Measurements from ENCODE around the gene DBH.

Gene DBH

DNA sequence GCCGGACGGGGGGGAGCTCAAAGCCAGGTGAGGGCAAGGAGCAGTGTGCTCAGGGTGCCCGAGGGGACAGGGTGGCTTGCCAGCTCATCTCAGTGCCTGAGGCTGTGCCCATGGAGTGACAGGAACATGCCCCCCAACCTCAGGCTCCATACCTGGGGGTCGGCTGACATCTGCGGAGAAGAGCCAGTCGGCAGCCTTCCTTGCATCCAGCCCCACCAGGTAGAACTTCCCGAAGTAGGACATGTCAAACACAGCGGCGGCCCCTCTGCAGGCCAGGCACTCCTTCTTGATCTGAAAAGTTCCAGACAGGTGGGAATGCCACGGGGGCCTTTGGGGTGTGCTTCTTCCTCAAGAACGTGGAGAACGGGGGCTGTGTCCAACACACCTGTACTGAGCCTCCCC, 59.9 kb downstream of the DBH start:
- H3K27me3 ChIP-seq (ENCODE audit: control insufficient read depth in 2 of 2, insufficient read depth in 2 of 2, low read length in 2 of 2): no peaks in the 10 kb centered on the region
- no peaks in the 10 kb centered on the region for H3K9me3 ChIP-seq (ENCODE audit: control insufficient read depth in 2 of 2, low read length in 2 of 2)
- H3K27ac ChIP-seq (ENCODE audit: low read depth in 2 of 2, low read length in 2 of 2): no peak overlapping the region
- H3K36me3 ChIP-seq (ENCODE audit: control insufficient read depth in 2 of 2, insufficient read depth in 2 of 2, low read length in 2 of 2): no peaks in the 10 kb centered on the region
- H3K9ac ChIP-seq (ENCODE audit: low read depth in 1 of 2, low read length in 2 of 2): no peak overlapping the region
- no peaks in the 10 kb centered on the region for H3K4me1 ChIP-seq (ENCODE audit: control insufficient read depth in 2 of 2, insufficient read depth in 2 of 2, low read length in 2 of 2)
- H3K4me3 ChIP-seq (ENCODE audit: low read length in 2 of 2): no peak overlapping the region

DNA sequence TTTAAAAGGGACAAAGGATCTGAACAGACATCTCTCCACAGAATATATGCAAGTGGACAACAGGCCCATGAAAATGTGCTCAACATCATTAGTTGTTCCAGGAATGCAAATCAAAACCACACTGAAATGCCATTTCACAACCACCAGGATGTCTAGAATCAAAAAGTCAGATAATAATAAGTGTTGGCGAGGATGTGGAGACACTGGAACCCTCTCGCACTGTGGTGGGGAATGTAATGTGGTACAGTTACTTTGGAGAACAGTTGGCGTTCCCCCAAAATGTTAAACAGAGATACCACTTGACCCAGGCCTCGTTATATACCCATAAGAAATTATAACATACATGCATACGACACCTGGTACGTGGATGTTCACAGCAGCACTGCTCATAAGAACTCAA, 63.4 kb downstream of the DBH start:
- no peaks in the 10 kb centered on the region for H3K9me3 ChIP-seq (ENCODE audit: control insufficient read depth in 2 of 2, low read length in 2 of 2)
- H3K4me1 ChIP-seq (ENCODE audit: control insufficient read depth in 2 of 2, insufficient read depth in 2 of 2, low read length in 2 of 2): peaks cover 3% of the 10 kb centered on the region in 2 donors
- no peak overlapping the region for H3K9ac ChIP-seq (ENCODE audit: low read depth in 1 of 2, low read length in 2 of 2)
- H3K36me3 ChIP-seq (ENCODE audit: control insufficient read depth in 2 of 2, insufficient read depth in 2 of 2, low read length in 2 of 2): no peaks in the 10 kb centered on the region
- peaks cover 3 to 9% of the 10 kb centered on the region in 2 donors for H3K27me3 ChIP-seq (ENCODE audit: control insufficient read depth in 2 of 2, insufficient read depth in 2 of 2, low read length in 2 of 2)
- no peak overlapping the region for H3K4me3 ChIP-seq (ENCODE audit: low read length in 2 of 2)
- H3K27ac ChIP-seq (ENCODE audit: low read depth in 2 of 2, low read length in 2 of 2): no peak overlapping the region

DNA sequence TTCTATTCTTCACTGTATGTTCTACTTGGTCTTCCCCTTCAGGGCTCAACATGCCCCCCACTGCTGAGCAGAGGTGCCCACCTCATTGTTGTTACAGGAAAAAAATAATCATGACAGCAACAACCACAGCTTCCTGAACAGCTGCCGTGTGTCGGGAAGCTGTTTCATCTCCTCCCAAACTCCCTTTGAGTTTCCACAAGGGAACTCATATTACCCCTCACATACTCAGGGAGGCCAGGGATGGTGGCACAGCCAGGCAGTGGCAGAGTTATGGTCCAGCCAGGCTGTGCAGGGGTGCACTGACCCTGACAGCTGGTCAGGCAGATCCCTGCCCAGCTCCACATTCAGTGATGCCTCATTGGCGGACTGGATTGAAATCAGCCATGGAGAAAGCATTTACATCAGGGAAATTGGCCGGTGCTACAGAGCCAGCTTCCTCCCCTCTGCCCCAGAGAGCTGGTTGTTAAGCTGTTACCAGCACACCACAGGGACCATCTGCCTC, 64.7 kb downstream of the DBH start:
- Histone ChIP-seq H3K27me3 (ENCODE audit: control insufficient read depth in 2 of 2, insufficient read depth in 2 of 2, low read length in 2 of 2) (peaks cover 3 to 9% of the 10 kb centered on the region in 2 donors), H3K9ac (ENCODE audit: low read depth in 1 of 2, low read length in 2 of 2) (peak overlapping the region in 1 of 2 donors; percentile 24), H3K27ac (ENCODE audit: low read depth in 2 of 2, low read length in 2 of 2) (peak overlapping the region in 1 of 2 donors; percentile 38), H3K36me3 (ENCODE audit: control insufficient read depth in 2 of 2, insufficient read depth in 2 of 2, low read length in 2 of 2) (no peaks in the 10 kb centered on the region), H3K4me1 (ENCODE audit: control insufficient read depth in 2 of 2, insufficient read depth in 2 of 2, low read length in 2 of 2) (peaks cover 3% of the 10 kb centered on the region in 2 donors), H3K4me3 (ENCODE audit: low read length in 2 of 2) (no peak overlapping the region), H3K9me3 (ENCODE audit: control insufficient read depth in 2 of 2, low read length in 2 of 2) (no peaks in the 10 kb centered on the region)

DNA sequence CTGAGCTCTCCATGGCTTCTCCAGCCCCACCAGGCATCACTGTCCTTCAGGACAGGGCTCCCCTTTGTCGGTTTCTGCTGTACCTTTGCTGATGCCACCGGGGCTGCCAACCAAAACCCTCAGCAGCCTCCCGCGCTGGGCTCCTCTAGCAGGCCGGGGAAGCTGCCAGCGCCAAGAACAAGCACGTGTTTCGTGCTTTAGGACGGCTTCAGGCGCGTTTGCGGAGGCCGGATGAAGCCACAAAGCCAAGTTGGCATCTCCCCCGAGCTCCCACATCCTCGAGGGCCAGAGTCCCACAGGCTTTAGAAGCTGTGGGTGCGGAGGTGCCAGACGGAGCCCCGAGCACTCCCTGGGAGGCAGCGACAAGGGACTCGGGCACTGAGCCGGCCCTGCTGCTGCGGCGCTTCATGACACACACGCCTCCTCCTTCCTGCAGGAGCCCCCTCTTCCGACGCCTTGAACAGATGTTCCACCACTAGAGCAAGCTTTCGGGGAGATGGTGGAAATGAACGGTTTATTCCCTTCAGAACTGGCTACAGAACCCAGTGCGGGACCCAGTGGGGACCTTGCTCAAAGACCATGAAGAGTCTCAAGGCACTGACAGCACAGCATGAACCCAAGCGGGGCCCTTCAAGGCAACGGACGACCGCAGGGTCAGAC, 65.3 kb downstream of the DBH start:
- Histone ChIP-seq H3K9me3 (ENCODE audit: control insufficient read depth in 2 of 2, low read length in 2 of 2) (no peaks in the 10 kb centered on the region), H3K9ac (ENCODE audit: low read depth in 1 of 2, low read length in 2 of 2) (peak overlapping the region; percentile 17 to 24), H3K4me3 (ENCODE audit: low read length in 2 of 2) (peak overlapping the region in 1 of 2 donors; percentile 3), H3K36me3 (ENCODE audit: control insufficient read depth in 2 of 2, insufficient read depth in 2 of 2, low read length in 2 of 2) (no peaks in the 10 kb centered on the region), H3K27ac (ENCODE audit: low read depth in 2 of 2, low read length in 2 of 2) (peak overlapping the region in 1 of 2 donors; percentile 38), H3K27me3 (ENCODE audit: control insufficient read depth in 2 of 2, insufficient read depth in 2 of 2, low read length in 2 of 2) (peaks cover 3 to 9% of the 10 kb centered on the region in 2 donors), H3K4me1 (ENCODE audit: control insufficient read depth in 2 of 2, insufficient read depth in 2 of 2, low read length in 2 of 2) (peaks cover 3% of the 10 kb centered on the region in 2 donors)

DNA sequence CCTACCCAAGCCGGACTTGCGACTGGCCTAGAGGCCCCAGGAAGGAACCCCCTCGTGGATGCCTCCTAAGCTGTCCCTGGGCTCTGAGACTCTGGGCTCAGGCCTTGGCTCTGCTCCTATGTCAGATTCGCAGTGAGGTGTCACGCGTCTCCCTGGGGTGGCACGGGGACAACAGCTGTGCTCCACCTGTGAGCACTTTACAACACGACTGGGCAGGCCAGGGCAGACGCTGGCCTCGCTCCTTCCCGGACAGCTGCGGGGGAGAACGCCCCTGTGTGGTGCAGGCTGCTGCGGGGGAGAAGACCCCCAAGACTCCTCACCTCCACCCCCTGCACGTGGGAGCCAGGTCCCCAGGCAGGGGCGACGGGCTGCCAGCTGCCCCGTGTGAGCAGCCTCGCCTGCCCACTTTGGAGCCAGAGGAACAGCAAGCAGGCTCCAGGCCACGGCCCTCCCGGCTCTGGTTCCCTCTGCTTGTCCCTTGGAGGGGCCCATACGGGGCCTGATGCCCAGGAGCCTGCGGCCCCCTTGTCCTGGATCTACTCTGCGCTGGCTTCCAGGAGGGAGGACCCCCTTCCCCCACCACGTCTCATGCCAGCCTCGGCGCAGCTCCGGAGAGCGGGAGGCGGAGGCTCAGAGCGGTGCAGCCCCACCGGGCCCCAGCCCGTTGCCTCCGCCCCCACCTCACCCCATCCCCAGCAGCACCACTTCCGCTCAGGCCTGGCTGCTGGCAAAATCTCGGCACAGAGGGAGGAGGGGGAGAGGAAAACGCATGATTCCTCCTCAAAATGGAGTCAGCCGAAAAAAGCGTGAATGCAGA, 66.0 kb downstream of the DBH start:
- peak overlapping the region in 1 of 2 donors; percentile 58 for H3K27ac ChIP-seq (ENCODE audit: low read depth in 2 of 2, low read length in 2 of 2)
- peak overlapping the region; percentile 14 to 59 for H3K9ac ChIP-seq (ENCODE audit: low read depth in 1 of 2, low read length in 2 of 2)
- H3K36me3 ChIP-seq (ENCODE audit: control insufficient read depth in 2 of 2, insufficient read depth in 2 of 2, low read length in 2 of 2): no peaks in the 10 kb centered on the region
- H3K9me3 ChIP-seq (ENCODE audit: control insufficient read depth in 2 of 2, low read length in 2 of 2): no peaks in the 10 kb centered on the region
- H3K4me3 ChIP-seq (ENCODE audit: low read length in 2 of 2): peak overlapping the region; percentile 41 to 43
- peaks cover 3% of the 10 kb centered on the region in 2 donors for H3K4me1 ChIP-seq (ENCODE audit: control insufficient read depth in 2 of 2, insufficient read depth in 2 of 2, low read length in 2 of 2)
- peaks cover 3 to 9% of the 10 kb centered on the region in 2 donors for H3K27me3 ChIP-seq (ENCODE audit: control insufficient read depth in 2 of 2, insufficient read depth in 2 of 2, low read length in 2 of 2)

DNA sequence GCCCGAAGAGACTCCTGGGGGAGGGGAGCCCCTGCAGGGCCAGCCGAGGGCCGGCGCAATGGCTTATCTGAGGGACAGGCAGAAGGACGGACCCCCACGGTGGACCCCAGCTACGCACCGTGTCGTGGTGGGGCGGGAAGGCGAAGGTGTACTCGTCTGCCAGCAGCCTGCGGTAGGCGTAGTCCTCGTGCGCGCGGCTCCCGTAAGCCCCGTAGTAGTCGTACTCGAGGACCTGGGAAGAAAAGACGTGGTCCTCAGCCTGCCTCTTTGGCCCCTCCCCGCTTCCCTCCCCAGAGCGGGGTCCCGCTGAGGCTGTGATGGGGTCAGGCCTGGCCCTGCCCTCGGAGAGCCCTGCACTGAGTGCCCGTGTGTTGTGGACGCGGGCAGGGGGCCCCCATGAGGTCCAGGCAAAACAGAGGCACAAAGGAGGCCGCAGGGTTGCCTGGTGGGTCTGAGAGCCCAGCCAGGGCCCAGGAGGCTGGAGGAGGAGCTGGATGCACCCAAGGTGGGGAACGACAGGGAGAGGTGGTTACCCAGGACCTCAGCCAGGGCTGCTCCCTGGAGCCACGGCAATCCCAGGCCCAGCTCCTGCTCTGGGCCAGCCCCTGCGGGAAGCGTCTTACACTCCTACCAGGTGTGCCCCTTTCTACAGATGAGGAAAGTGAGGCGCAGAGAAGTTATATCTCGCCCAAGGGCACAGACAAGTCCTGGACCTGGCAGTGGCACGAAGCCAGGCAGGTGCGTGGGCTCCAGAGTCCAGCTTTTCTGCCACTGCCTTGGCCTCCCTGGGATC, 66.8 kb downstream of the DBH start:
- Histone ChIP-seq H3K4me3 (ENCODE audit: low read length in 2 of 2) (peak overlapping the region; percentile 41 to 43), H3K27ac (ENCODE audit: low read depth in 2 of 2, low read length in 2 of 2) (peak overlapping the region in 1 of 2 donors; percentile 58), H3K36me3 (ENCODE audit: control insufficient read depth in 2 of 2, insufficient read depth in 2 of 2, low read length in 2 of 2) (no peaks in the 10 kb centered on the region), H3K4me1 (ENCODE audit: control insufficient read depth in 2 of 2, insufficient read depth in 2 of 2, low read length in 2 of 2) (peaks cover 3% of the 10 kb centered on the region in 2 donors), H3K9ac (ENCODE audit: low read depth in 1 of 2, low read length in 2 of 2) (peak overlapping the region; percentile 14 to 59), H3K27me3 (ENCODE audit: control insufficient read depth in 2 of 2, insufficient read depth in 2 of 2, low read length in 2 of 2) (peaks cover 3 to 9% of the 10 kb centered on the region in 2 donors), H3K9me3 (ENCODE audit: control insufficient read depth in 2 of 2, low read length in 2 of 2) (no peaks in the 10 kb centered on the region)

DNA sequence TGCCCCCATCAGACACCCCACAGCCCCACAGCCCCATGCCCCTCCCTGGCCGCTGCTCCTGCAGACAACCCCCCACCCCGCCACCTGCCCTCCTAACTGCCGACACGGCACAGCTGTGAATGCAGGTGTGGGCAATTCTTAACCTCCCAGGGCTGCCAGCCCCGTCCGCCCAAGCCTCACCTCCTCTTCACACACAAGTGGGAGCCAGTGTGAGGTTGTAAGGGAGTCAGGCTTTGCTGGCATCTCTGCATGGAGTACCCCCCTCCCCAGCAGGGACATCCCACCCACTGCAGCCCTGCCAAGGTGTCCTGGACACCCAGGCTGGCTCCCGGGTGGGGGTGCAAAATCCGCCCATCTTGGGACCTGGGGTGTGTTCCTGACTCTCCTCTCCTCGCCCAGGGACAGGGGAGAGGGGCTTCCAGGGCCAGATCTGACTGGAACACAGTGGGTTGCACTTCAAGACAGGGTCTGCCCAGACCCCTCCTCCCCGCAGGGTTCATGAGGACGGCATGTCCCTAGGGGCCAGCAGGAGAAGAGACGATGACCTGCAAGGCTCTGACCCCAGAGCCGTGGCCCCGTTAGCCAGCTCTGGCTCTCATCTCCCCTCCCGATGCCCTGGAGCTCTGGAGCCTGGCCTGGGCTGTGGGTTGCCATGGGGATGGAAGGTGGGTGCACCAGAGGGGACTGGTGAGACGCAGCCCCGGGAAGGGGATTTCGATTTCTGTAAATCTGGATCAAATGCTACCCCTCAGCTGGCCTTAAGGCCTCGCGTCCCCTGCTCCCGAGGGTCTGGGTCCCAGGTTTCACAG, 67.6 kb downstream of the DBH start:
- H3K4me3 ChIP-seq (ENCODE audit: low read length in 2 of 2): no peak overlapping the region
- H3K9me3 ChIP-seq (ENCODE audit: control insufficient read depth in 2 of 2, low read length in 2 of 2): no peaks in the 10 kb centered on the region
- peaks cover 3 to 9% of the 10 kb centered on the region in 2 donors for H3K27me3 ChIP-seq (ENCODE audit: control insufficient read depth in 2 of 2, insufficient read depth in 2 of 2, low read length in 2 of 2)
- no peak overlapping the region for H3K27ac ChIP-seq (ENCODE audit: low read depth in 2 of 2, low read length in 2 of 2)
- peaks cover 3% of the 10 kb centered on the region in 2 donors for H3K4me1 ChIP-seq (ENCODE audit: control insufficient read depth in 2 of 2, insufficient read depth in 2 of 2, low read length in 2 of 2)
- H3K36me3 ChIP-seq (ENCODE audit: control insufficient read depth in 2 of 2, insufficient read depth in 2 of 2, low read length in 2 of 2): no peaks in the 10 kb centered on the region
- H3K9ac ChIP-seq (ENCODE audit: low read depth in 1 of 2, low read length in 2 of 2): no peak overlapping the region

DNA sequence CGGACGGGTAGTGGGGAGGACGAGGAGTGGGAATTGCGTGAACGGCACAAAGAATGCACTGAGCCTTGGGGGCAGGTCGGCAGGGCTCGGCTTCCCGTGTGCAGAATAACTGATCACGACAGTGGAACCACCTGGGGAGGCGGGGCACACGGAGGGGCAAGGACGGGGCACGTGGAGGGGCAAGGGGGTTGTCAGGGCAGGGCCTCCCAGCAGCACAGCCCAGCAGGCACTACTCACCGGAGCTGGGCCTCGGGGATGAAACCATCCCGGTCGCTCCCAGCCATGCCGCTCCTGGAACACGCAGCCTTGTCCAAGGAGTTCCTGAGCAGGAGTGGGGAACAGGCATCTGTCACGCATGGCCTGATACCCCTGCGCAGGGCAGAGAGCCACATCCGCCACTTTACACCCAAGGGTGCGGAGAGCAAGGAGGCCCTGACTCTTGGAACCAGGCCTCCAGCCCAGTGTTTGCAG, 68.6 kb downstream of the DBH start:
- Histone ChIP-seq H3K27me3 (ENCODE audit: control insufficient read depth in 2 of 2, insufficient read depth in 2 of 2, low read length in 2 of 2) (peaks cover 3 to 9% of the 10 kb centered on the region in 2 donors), H3K9ac (ENCODE audit: low read depth in 1 of 2, low read length in 2 of 2) (no peak overlapping the region), H3K4me1 (ENCODE audit: control insufficient read depth in 2 of 2, insufficient read depth in 2 of 2, low read length in 2 of 2) (peaks cover 3% of the 10 kb centered on the region in 2 donors), H3K36me3 (ENCODE audit: control insufficient read depth in 2 of 2, insufficient read depth in 2 of 2, low read length in 2 of 2) (no peaks in the 10 kb centered on the region), H3K9me3 (ENCODE audit: control insufficient read depth in 2 of 2, low read length in 2 of 2) (no peaks in the 10 kb centered on the region), H3K27ac (ENCODE audit: low read depth in 2 of 2, low read length in 2 of 2) (no peak overlapping the region), H3K4me3 (ENCODE audit: low read length in 2 of 2) (no peak overlapping the region)

DNA sequence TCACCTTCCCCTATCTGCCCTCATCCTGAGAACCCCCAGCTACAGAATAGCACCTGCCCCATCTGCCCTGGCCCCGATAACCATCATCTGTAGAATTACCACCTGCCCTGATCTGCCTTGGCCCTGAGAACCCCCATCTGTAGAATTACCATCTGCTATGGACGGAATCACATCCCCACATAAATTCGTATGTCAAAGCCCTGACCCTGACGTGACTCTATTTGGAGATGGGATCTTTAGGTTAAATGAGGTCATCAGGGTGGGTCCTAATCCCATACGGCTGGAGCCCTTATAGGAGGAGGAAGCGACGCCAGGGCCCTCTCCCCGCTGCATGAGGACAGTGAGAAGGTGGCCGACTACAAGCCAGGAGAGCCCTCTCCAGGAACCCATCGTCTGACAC, 69.4 kb downstream of the DBH start:
- H3K4me1 ChIP-seq (ENCODE audit: control insufficient read depth in 2 of 2, insufficient read depth in 2 of 2, low read length in 2 of 2): peaks cover 3% of the 10 kb centered on the region in 2 donors
- H3K4me3 ChIP-seq (ENCODE audit: low read length in 2 of 2): no peak overlapping the region
- no peak overlapping the region for H3K9ac ChIP-seq (ENCODE audit: low read depth in 1 of 2, low read length in 2 of 2)
- H3K36me3 ChIP-seq (ENCODE audit: control insufficient read depth in 2 of 2, insufficient read depth in 2 of 2, low read length in 2 of 2): no peaks in the 10 kb centered on the region
- H3K27ac ChIP-seq (ENCODE audit: low read depth in 2 of 2, low read length in 2 of 2): no peak overlapping the region
- H3K27me3 ChIP-seq (ENCODE audit: control insufficient read depth in 2 of 2, insufficient read depth in 2 of 2, low read length in 2 of 2): peaks cover 3 to 9% of the 10 kb centered on the region in 2 donors
- no peaks in the 10 kb centered on the region for H3K9me3 ChIP-seq (ENCODE audit: control insufficient read depth in 2 of 2, low read length in 2 of 2)

Data from mucosa of rectum (tissue), 2 donors.